GM19397 (cell line): ENCODE results near the gene PDE9A.
"Not testable (repeated sequence)": the region's sequence is repeated elsewhere in the genome, so short reads cannot be mapped to it uniquely, and the experiment has no call there.

Experiments
- ATAC-seq: cut with Tn5 transposase; IDR thresholded peaks from one replicate; pipeline ENCODE4 v1.9.1; 2021; ENCODE audit warnings: mild to moderate bottlenecking, moderate library complexity; ENCODE audit not compliant: unreplicated experiment

PDE9A gene

DNA sequence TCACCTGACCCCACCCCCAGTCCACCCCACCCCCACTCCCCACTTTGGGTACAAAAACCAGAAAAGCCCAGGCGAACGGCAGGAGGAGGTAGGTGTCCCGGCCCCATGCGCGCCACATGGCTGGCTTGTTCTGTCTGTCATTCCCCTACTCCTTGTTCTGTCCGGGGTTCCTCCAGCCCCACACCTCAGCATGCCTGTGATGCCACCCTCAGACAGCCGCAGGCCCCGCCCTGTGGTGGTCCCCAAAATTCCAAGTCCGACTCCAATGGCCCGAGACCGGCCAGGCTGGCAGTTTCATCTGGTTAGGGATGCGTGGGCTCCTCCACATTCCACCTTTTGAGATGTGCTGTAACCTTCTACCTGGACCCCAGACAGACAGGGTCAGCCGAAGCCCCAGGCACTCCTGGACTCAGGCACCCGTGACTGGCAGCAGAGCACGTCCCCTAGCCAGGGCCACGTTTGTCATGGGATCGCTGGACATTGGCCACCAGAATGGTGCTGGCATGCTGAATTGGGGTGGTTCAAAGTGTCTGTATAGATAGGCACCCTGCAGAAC, 131.6 kb downstream of the PDE9A start:
- ATAC-seq, result no peak

DNA sequence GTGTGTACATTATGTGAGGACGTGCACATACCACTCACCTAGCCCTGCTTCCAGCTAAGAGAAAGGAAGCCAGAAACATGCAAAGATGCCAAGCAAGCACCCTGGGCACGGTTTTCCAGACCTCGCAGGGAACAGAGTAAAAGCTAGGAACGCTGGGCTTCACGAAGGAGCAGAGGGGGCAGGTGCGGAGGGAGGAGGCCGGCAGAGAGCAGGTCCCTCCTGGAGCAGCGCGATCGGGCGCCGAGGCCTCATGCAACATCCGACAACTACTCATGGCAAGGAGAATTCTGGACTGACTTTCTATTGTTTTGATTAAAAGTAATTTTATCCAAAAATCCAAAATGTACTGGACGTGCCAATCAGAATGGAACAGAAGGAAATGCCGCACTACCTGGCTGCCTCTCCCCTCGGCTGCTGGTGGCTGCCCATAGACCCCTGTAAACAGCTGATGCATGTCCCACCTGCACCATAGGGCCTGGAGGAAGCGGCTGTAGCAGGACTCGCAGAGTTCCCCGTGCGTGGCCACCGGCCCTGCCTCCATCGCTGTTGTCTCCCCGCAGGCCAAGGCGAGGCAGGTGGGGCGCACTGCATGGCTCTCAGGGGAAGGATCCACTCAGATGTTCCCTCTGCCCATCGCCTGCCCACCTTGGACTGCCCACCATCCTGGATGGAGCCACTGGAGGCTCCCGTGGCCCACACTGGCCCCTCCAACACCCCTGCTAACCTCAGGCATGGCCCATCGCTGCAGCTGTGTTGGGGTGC, 132.4 kb downstream of the PDE9A start:
- ATAC-seq, result no peak

DNA sequence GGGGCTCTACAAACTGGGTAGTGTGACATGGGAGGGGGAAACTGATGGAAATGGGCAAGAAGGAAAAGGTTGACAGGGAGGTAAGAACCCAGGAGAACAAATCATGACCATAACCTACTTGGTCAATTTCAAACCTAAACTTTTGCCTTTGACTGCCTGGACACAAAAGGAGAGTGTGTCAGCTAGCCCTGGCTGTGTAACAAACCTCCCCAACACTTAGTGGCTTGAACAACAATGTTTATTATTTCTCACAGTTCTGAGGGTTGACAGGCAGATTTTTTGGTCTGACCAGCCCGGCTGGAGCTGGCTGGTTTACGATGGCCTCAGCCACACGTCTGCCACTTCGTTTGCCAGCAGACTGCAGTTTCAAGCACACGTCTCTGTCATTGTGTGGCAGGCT, 133.5 kb downstream of the PDE9A start:
- no peak for ATAC-seq

DNA sequence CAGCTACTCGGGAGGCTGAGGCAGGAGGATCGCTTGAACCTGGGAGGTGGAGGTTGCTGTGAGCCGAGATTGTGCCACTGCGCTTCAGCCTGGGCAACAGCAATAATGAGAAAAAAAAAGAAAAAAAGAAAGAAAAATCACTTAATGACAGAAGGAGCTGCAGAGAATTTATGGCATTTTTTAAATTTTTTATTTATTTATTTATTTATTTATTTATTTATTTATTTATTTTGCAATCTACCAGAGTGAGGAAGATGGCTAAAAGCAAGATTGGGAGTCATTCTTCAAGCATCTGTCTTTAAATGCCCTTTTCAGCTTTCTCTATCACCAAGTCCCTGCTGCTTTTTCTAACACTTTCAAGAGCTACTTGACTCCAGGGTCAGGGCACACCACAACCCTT, 134.2 kb downstream of the PDE9A start:
- ATAC-seq, result no peak

DNA sequence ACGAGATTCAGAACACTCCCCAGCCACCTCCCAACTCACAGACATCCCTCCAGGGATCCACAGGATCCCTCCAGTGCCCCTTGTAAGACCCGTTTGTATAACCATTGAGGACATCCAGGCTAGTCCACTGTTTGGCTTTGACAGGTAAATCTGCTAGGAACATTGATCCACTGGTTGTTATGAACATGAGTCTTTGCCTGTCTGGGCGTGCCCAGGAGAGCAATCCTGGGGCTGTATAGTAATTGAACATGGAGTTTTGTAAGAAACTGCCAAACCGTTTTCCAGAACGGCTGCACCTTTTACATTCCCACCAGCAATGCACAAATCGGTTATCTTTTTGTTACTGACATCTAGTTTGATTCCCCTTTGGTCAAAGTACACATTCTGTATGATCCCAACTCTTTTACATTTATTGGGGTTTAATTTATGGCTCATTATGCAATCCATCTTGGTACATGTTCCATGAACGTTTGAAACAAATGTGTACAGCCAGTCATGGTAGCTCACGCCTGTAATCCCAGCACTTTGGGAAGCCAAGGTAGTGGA, 137.2 kb downstream of the PDE9A start:
- ATAC-seq, result no peak

DNA sequence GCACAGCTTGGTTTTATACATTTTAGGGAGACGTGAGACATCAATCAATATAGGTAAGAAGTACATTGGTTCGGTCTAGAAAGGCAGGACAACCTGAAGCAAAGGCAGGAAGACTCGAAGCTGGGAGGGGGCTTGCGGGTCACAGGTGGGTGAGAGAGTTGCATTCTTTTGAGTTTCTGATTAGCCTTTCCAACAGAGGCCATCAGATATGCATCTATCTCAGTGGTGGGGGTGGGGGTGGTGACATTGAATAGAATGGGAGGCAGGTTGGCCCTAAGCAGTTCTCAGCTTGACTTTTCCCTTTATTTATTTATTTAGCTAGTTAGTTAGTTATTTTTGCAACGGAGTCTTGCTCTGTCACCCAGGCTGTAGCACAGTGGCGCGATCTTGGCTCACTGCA, 140.4 kb downstream of the PDE9A start:
- ATAC-seq, result no peak

DNA sequence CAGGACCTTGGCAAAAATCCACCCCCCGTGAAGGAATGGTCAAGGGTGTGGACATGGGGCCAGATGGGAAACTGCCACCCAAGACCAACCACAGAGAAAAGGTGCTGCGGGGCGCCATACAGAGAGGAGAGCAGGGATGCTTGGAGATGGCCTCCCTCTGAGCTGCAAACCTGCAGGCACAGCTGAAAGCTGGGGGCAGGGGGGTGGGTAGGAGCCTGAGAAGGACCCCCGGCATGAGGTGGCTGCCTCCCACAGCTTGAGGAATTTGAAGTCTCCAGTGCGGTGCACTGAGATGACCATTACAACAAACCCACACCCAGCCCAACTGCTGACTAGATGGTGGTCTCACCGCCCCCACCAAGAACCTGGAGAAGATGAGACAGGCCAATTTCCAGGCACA, 141.1 kb downstream of the PDE9A start:
- no peak for ATAC-seq

DNA sequence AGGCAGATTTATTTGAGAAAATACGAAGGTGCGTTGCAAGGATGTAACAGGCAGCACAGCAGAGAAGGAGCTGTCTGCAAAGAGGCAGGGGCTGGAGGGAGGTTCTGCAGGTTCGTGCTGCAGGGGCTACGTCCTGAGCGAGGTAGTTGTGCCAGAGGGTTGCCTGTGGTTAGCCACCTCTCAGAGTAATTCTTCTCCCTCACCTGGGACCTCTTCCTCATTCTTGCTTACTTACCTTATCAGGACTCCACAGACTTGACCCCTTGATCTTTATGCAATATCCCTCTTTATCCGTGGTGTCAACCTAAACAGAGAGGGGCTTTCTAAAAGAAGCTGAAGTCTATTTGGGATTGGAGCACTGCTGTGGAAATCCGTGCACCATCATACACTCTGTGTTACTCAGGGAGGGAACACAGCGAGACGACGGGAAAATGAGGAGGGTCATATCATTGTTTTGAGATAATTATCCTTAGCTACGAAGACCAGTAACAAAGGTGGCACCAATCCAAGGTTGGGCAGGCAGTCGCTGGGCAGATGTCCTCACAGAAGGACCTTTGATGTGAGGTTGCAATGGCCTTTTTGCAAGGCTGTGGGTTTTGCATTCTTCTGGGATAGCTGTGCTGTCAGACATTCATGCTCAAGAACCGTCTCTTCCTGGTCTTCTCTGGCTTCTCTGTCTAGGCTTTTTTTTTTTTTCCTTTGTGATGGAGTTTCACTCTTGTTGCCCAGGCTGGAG, 143.1 kb downstream of the PDE9A start:
- no peak for ATAC-seq

DNA sequence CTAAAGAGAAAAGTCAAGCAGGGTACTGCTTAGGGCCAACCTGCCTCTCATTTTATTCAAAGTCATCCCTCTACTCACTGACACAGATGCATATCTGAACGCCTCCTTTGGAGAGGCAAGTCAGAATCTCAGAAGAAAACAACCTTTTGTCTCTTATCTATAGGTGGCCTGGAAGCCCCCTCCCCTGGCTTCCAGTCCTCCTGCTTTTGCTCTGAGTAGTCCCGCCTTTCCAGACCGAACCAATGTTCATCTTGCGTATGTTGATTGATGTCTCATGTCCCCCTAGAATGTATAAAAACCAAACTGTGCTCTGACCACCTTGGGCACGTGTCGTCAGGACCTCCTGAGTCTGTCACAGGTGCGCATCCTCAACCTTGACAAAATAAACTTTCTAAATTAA, 144.1 kb downstream of the PDE9A start:
- ATAC-seq, result no peak

DNA sequence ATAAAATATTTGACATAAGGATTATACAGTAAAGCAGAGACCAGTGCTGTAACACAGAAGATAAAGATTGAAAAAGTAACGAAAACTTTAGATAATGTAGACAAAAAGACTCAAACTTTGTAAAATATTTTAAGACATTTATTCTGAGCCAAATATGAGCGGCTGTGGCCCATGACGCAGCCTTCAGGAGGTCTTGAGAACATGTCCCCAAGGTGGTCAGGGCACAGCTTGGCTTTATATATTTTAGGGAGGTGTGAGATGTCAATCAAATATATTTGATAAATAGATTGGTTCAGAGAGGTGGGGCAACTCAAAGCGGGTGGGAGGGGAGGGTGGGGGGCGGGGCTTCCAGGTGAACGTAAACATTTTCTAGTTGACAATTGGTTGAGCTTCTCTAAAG, 144.7 kb downstream of the PDE9A start:
- no peak for ATAC-seq

DNA sequence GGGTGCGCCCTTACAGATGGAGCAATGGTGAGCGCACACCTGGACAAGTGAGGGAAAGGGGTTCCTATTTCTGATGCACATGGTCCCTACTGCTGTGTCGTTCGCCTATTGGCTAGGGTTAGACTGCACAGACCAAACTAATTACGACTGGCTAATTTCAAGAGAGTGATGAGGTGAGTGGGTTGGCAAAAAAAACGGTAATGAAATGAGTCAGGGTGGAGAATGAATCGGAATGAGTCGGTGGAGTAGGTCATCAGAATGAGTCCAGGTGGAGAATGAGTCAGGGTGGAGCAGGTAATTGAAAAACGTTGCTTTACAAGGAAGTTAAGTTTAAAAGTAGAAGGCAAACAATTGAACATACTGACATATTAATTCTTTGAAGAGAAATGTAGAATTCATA, 146.1 kb downstream of the PDE9A start:
- no peak for ATAC-seq

DNA sequence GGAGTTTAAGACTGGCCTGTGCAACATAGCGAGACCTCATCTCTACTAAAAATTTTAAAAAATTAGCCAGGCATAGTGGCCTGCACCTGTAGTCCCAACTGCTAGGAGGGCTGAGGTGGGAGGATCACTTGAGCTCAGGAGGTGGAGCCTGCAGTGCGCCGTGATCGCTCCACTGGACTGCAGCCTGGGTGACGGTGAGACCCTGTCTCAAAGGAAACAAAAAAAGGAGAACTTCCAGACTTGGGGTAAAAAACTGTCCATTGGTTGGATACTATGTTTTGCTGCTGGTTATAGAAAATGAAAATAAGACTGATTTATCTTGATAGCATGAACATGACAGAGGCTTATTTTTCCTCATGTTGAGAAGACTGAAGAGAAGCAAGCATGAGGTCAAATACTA, 146.5 kb downstream of the PDE9A start:
- ATAC-seq, result no peak

DNA sequence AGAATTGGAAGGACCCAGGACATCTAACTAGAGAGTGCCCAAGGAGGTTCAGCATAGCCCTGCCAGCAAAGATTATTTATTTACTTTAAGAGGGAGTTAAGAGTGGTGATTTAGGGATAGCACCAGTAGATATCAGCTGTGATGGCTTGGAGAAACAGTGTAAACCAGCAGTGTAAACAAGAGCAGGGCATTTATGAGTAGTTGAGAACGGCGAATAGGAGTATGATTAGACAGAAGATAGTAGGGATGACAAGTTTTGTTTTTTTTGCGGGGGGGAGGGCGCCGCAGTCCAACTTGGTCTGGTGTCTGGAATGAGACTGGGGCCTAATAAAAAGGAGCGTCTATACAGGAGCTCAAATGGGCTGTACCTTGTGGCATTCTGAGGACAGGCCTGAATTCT, 148.2 kb downstream of the PDE9A start:
- ATAC-seq, result not testable (repeated sequence)

DNA sequence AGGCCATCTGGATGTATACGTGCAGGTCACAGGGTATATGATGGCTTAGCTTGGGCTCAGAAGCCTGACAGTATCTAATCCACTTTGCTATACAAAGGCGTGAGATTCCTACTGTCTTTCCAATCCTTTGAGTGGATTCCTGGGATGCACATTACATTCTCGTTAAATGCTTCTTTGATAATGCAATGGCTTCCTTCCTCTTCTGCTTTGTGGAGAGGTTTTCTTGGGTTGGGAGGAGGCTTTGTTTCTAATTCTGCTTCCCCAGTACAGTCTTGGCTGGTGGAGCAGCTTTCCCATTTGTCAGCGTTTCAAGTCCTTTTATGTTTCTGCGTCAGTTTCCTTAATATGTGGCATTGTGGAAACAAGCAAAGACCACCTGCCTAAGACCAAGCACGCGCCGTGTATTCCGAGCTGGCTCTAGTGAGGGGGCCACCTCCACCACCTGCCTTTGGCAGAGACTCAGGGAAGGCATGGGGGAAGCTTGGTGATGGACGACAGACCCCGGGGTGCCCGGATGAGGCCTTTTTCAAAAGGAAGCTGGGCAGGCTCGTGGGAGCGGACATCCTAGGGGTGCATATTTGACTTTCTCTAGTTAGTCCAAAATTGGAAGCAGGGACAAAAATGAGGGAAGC, 153.2 kb downstream of the PDE9A start:
- no peak for ATAC-seq

DNA sequence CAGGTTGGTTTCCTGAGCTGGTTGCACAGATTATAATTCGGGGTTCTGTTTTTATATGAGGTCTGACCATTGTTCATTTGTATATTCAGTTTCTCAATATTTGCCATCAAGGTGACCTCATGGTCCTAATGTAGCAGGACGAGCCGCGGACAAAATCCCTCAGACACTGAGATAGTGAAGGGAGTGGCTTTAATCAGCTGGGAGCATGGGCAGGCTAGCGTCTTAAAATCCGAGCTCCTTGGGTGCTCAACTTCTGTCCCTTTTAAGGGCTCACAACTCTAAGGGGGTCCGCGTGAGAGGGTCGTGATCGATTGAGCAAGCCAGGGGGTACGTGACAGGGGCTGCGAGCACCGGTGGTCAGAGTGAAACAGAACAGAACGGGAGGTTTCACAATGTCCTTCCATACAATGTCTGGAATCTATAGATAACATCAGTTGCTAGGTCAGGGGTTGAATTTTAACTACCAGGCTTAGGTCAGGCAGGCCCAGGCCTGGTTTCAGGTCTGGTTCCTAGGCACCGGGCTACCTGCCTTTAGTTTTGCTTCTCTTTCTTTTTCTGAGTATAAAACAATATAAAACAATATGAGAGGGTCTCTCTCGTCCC, 154.0 kb downstream of the PDE9A start:
- ATAC-seq, result not testable (repeated sequence)

DNA sequence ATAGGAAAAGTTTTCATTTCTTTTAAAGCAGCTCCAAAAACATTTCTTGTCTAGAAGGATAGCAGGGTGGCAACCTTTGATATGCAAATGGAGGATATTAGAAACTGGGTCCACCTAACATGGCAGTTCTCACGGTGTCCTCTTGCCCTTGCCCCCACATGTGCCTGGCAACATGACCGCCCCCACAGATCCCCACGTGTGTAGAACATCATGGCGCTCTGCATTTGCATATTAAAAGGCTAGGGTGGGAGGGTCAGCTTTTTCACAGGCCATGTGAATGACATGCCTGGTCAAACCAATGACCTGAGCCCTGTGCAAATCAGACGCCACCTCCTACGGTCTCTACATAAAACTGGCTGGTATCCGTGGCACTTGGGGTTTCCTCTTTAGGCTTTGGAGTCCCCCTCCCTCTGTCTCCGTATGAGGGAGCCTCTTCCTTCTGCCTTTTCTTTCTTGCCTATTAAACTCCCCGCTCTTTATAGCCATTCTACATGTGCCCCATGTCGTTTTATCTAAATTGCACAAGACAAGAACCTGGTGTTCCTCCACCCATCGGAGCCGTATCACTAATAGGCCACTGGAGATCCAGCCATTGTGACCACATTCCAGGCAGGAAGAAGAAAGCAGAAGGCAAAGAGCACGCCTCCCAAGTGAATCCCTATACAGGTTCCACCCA, 154.7 kb downstream of the PDE9A start:
- no peak for ATAC-seq

DNA sequence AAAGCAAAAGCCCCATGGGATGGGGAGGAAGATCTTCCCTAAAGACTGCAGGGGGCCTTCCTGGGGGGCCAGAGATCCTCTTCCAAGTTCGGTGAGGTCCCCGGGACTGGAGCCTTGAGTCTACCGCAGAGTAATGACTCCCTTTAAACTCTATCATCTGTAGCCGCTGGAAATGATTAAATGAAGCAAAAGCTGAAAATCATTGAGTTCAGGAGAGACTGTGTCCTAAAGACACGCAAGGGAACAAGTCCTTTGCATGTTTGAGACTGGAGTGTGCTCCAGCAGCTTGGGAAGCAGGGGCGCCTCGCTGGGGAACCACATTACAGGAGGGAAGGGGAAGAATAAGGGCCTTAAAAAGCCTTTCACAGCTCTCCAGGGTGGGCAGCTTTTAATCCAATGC, 155.8 kb downstream of the PDE9A start:
- no peak for ATAC-seq

DNA sequence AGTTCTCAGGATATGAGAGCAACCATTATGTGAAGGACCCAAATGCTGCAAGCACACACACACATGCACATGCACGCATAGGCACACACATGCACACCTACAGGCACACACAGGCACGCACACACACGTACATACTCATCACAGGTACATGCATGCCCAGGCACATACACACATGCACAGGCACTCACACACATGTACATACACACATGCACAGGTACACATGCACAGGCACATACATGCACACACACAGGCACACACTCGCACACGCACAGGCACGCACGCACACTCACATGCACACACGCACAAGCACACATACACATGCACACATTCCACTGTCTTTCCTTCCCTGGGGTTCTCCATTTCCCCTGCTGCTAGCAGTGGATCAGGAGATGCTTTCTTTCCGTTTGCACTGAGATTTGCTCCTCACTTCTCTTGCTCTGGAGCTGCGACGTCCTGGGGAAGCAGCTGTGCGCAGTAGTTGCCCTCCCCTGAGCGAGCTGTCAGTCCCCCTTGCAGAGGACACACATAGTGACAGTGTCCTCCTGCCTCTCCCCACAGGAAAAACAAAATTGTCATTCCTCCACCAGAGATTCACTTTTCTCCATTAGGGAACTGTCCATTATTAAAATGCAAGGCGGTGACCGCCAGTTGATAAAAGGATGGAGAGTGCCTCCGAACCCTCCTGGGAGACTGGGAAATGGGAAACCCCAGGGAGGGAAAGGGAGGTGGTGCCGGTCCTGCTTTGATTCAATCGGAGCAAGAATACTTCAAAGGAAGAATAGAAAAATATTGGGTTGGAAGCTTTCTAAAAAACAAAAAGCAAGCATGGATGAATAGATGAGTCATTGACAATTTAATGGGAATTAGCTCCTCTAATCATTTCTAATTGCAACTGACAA, 156.4 kb downstream of the PDE9A start:
- ATAC-seq, result no peak

DNA sequence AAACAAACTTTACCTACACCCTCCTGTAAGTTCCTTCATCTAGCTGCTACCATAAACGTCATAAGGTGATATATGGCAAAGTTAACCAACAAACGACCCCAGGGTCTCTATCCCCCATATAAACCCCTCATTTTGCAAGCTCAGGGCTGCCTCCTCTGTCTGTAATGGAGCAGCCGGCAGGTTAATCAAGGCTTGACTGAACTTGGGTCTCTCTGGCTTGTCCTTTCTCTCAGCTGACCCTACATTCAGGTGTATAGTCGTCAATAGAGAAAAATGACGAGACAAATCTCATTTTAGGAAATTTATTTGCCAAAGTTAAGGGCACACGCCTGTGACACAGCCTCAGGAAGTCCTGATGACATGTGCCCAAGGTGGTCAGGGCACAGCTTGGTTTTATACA, 158.5 kb downstream of the PDE9A start:
- ATAC-seq, result no peak
